PFSK-1 (cell line): ENCODE data around the gene NAALADL2.

Experiments
- POLR2AphosphoS5 ChIP-seq: IDR thresholded peaks from 2 replicates; pipeline ENCODE4 v1.6.1; 2012; ENCODE audit warnings: low read depth, mild to moderate bottlenecking, control low read depth, low read length, moderate library complexity
- SIN3A ChIP-seq: IDR thresholded peaks from 2 replicates; pipeline ENCODE4 v1.6.1; 2012; ENCODE audit warnings: mild to moderate bottlenecking, low read length, moderate library complexity, borderline replicate concordance; ENCODE audit not compliant: insufficient read depth
- TAF1 ChIP-seq: IDR thresholded peaks from 2 replicates; pipeline ENCODE4 v1.6.1; 2012; ENCODE audit warnings: low read length, control low read depth, borderline replicate concordance; ENCODE audit not compliant: insufficient read depth
- TF ChIP-seq, protein P1 (sequence below), 2 experiments: IDR thresholded peaks; 2 replicates each; pipeline versions ENCODE4 v1.6.1 to v1.8.0; 2011 to 2012; ENCODE audit warnings: low read depth in 2 of 2, low read length in 2 of 2, control low read depth in 1 of 2, inconsistent platforms in 1 of 2, mild to moderate bottlenecking in 1 of 2, moderate library complexity in 1 of 2; ENCODE audit not compliant: insufficient read depth in 1 of 2

DNA sequence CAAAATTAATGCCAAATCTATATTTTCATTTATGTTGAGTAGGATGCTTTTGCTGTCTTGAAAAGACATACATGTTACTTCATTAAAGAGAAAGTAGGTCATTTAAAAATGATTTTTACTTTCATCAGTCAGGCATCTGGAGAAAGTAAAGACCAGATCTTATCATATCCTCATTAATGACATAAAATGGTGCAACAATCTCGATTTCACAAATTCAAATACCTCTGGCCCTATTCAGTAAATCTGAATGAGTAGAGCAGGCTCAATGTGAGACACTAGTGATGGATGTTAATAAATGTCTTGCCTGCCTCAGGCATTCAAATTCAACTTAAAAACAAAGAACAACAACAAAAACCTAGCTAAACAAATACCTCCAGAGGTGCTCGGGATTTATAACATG, 714.1 kb downstream of the NAALADL2 start:
- TF ChIP-seq TAF1 (no peak), SIN3A (no peak), POLR2AphosphoS5 (no peak)
- TF ChIP-seq, protein P1, sequence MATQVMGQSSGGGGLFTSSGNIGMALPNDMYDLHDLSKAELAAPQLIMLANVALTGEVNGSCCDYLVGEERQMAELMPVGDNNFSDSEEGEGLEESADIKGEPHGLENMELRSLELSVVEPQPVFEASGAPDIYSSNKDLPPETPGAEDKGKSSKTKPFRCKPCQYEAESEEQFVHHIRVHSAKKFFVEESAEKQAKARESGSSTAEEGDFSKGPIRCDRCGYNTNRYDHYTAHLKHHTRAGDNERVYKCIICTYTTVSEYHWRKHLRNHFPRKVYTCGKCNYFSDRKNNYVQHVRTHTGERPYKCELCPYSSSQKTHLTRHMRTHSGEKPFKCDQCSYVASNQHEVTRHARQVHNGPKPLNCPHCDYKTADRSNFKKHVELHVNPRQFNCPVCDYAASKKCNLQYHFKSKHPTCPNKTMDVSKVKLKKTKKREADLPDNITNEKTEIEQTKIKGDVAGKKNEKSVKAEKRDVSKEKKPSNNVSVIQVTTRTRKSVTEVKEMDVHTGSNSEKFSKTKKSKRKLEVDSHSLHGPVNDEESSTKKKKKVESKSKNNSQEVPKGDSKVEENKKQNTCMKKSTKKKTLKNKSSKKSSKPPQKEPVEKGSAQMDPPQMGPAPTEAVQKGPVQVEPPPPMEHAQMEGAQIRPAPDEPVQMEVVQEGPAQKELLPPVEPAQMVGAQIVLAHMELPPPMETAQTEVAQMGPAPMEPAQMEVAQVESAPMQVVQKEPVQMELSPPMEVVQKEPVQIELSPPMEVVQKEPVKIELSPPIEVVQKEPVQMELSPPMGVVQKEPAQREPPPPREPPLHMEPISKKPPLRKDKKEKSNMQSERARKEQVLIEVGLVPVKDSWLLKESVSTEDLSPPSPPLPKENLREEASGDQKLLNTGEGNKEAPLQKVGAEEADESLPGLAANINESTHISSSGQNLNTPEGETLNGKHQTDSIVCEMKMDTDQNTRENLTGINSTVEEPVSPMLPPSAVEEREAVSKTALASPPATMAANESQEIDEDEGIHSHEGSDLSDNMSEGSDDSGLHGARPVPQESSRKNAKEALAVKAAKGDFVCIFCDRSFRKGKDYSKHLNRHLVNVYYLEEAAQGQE (IDR thresholded peaks at IDR 0.05; ENCODE audit: insufficient read depth in 1 of 2, low read depth in 2 of 2, low read length in 2 of 2) = no peak
